Effector memory CD8-positive, alpha-beta T cell (primary cell): ENCODE measurements around the gene PPP1R13L.

ENCODE experiments used
- ATAC-seq: fragments of 150-1000 bp; cut with Tn5 transposase; replicated peaks from 2 replicates; pipeline ENCODE4 v1.10.0; 2021; ENCODE audit warnings: mild to moderate bottlenecking, moderate library complexity
- DNase-seq, 3 experiments: peaks; one replicate each; pipeline ENCODE4 v3.0.0; 2021
- H3K27ac Mint-ChIP-seq, 2 donors: one replicate each; pipeline ENCODE4 v1.8.0; 2022; ENCODE audit warnings: mild to moderate bottlenecking in 2 of 2, mixed read lengths in 2 of 2, moderate library complexity in 2 of 2
- H3K27me3 Mint-ChIP-seq, 2 donors: one replicate each; pipeline ENCODE4 v1.8.0; 2022; ENCODE audit warnings: mixed read lengths in 2 of 2
- H3K36me3 Mint-ChIP-seq: one replicate; pipeline ENCODE4 v1.8.0; 2022; ENCODE audit warnings: mild to moderate bottlenecking, moderate library complexity, mixed read lengths; ENCODE audit not compliant: insufficient read depth
- H3K4me1 Mint-ChIP-seq, 2 donors: one replicate each; pipeline ENCODE4 v1.8.0; 2022; ENCODE audit warnings: low read depth in 2 of 2, mixed read lengths in 2 of 2
- H3K4me3 Mint-ChIP-seq, 2 donors: one replicate each; pipeline ENCODE4 v1.8.0; 2022; ENCODE audit warnings: mild to moderate bottlenecking in 2 of 2, mixed read lengths in 2 of 2, moderate library complexity in 2 of 2
- H3K9me3 Mint-ChIP-seq, 2 donors: one replicate each; pipeline ENCODE4 v1.8.0; 2022; ENCODE audit warnings: mixed read lengths in 2 of 2

The PPP1R13L gene

GRCh38 chr19:45350477-45351058 lies 54.3 kb downstream of the PPP1R13L start:
- H3K27ac Mint-ChIP-seq = no peak overlapping the region
- H3K4me3 Mint-ChIP-seq = no peak overlapping the region
- peaks cover 3% of the 10 kb centered on the region for H3K36me3 Mint-ChIP-seq
- no peak for DNase-seq
- H3K9me3 Mint-ChIP-seq = no peaks in the 10 kb centered on the region
- H3K27me3 Mint-ChIP-seq = peaks cover 0 to 17% of the 10 kb centered on the region in 2 donors
- no peak for ATAC-seq
- peaks cover 2 to 4% of the 10 kb centered on the region in 2 donors for H3K4me1 Mint-ChIP-seq

GRCh38 chr19:45349430-45349941 lies 55.4 kb downstream of the PPP1R13L start:
- H3K4me3 Mint-ChIP-seq = no peak overlapping the region
- peaks cover 1 to 2% of the 10 kb centered on the region in 2 donors for H3K4me1 Mint-ChIP-seq
- no peaks in the 10 kb centered on the region for H3K9me3 Mint-ChIP-seq
- H3K36me3 Mint-ChIP-seq = peaks cover 3% of the 10 kb centered on the region
- H3K27ac Mint-ChIP-seq = no peak overlapping the region
- ATAC-seq = no peak
- H3K27me3 Mint-ChIP-seq = peaks cover 8 to 28% of the 10 kb centered on the region in 2 donors
- DNase-seq = no peak

GRCh38 chr19:45349126-45349415 lies 55.8 kb downstream of the PPP1R13L start:
- ATAC-seq = no peak
- no peak overlapping the region for H3K27ac Mint-ChIP-seq
- no peaks in the 10 kb centered on the region for H3K9me3 Mint-ChIP-seq
- H3K36me3 Mint-ChIP-seq = peaks cover 3% of the 10 kb centered on the region
- no peaks in the 10 kb centered on the region for H3K4me1 Mint-ChIP-seq
- peaks cover 12 to 32% of the 10 kb centered on the region in 2 donors for H3K27me3 Mint-ChIP-seq
- DNase-seq = no peak
- no peak overlapping the region for H3K4me3 Mint-ChIP-seq

- no peaks in the 10 kb centered on the region for H3K4me1 Mint-ChIP-seq
- no peak overlapping the region for H3K4me3 Mint-ChIP-seq
- peaks cover 13 to 34% of the 10 kb centered on the region in 2 donors for H3K27me3 Mint-ChIP-seq
- peaks cover 3% of the 10 kb centered on the region for H3K36me3 Mint-ChIP-seq
- ATAC-seq = no peak
- DNase-seq = no peak
- no peaks in the 10 kb centered on the region for H3K9me3 Mint-ChIP-seq
- H3K27ac Mint-ChIP-seq = peak overlapping the region in 1 of 2 donors; percentile 51
These were observed 56.3 kb downstream of the PPP1R13L start for GRCh38 chr19:45348367-45349125.

DNA sequence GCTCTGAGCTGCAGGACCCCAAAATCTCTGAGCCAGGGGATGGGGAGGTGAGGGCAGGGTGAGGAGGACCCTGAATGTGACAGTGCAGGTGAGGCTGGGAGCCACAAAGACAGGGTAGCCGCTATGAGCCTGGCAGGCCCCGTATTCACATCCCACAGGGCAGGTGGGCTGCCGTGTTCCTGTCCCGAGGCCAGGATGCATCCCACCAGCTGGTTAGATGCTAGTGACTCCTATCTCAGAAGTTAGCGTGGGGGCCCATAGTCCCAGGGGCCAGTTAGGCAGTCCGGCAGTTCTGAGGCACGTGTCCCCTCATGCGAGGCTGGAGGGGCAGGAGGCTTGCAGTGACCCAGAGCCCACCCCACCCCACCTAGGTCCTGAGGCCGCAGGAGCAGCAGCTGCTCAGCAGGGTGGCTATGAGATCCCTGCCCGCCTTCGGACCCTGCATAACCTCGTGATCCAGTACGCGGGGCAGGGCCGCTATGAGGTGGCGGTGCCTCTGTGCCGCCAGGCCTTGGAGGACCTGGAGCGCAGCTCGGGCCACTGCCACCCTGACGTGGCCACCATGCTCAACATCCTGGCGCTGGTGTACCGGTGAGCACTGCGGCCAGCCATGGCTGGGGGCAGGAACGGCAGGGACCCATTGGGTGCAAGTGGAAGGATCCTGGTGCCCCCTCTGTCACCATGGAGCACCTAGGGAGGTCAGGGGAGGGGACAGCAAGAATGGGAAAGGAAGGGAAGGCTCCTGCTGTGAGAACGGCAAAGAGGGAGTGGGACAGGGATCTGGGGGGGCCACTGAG lies 57.1 kb downstream of the PPP1R13L start:
- Mint-ChIP-seq H3K9me3 (no peaks in the 10 kb centered on the region), H3K27ac (peak overlapping the region in 1 of 2 donors; percentile 51), H3K27me3 (peaks cover 13 to 34% of the 10 kb centered on the region in 2 donors), H3K4me1 (no peaks in the 10 kb centered on the region), H3K36me3 (no peaks in the 10 kb centered on the region), H3K4me3 (no peak overlapping the region)
- DNase-seq (no peak), ATAC-seq (no peak)

GRCh38 chr19:45346449-45346848 lies 58.4 kb downstream of the PPP1R13L start:
- H3K4me1 Mint-ChIP-seq = no peaks in the 10 kb centered on the region
- H3K9me3 Mint-ChIP-seq = no peaks in the 10 kb centered on the region
- no peak overlapping the region for H3K27ac Mint-ChIP-seq
- DNase-seq (no peak), ATAC-seq (no peak)
- no peak overlapping the region for H3K4me3 Mint-ChIP-seq
- H3K27me3 Mint-ChIP-seq = peaks cover 13 to 34% of the 10 kb centered on the region in 2 donors
- H3K36me3 Mint-ChIP-seq = no peaks in the 10 kb centered on the region

- ATAC-seq (no peak), DNase-seq (no peak)
- Mint-ChIP-seq H3K27ac (no peak overlapping the region), H3K27me3 (peaks cover 13 to 34% of the 10 kb centered on the region in 2 donors), H3K4me3 (no peak overlapping the region), H3K36me3 (no peaks in the 10 kb centered on the region), H3K9me3 (no peaks in the 10 kb centered on the region), H3K4me1 (no peaks in the 10 kb centered on the region)
These were observed 59.4 kb downstream of the PPP1R13L start for GRCh38 chr19:45345506-45345860.

DNA sequence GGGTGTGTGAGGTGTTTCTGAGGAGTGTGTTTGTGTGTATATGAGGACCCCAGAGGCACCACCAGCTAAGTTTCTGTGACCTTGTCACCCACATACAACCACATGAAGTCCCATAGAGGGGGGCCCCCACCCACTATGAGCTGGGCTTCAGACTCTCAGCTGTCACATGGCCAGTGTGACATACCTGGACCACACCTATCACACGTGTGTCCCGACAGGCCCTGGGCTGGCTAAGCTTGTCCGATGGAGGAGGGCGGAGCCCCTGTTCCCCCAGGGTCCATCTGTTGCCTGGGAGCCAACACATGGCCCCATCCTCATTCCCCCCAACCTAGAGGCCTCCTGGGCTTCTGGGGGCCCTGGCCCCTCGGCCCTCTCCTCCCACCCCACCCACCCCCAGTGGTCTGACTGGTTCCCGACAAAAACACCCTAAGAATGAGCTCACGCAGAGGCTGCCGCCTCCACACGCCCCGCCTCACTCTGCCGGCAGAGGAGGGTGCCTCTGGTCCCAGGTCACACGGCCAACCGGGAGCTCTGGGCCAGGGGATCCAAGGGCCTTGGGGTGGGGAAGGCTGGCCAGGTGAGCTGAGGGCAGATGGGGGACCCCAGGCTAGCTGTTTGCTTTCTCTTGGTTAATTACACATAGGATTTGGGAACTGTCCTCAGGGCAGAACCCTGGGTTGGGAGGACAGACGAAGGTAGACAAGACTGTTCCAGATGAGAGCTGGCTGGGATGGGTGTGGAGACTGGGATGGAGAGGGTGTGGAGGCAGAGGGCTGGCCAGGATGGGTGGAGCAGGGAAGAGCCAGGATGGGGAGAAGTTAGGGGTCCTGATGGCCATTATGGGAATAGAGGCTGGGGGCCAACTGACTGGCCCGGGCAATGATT lies 60.0 kb downstream of the PPP1R13L start:
- DNase-seq (no peak), ATAC-seq (no peak)
- Mint-ChIP-seq H3K27ac (no peak overlapping the region), H3K4me3 (no peak overlapping the region), H3K36me3 (no peaks in the 10 kb centered on the region), H3K9me3 (no peaks in the 10 kb centered on the region), H3K4me1 (peaks cover 2 to 4% of the 10 kb centered on the region in 2 donors), H3K27me3 (peaks cover 18 to 34% of the 10 kb centered on the region in 2 donors)

DNA sequence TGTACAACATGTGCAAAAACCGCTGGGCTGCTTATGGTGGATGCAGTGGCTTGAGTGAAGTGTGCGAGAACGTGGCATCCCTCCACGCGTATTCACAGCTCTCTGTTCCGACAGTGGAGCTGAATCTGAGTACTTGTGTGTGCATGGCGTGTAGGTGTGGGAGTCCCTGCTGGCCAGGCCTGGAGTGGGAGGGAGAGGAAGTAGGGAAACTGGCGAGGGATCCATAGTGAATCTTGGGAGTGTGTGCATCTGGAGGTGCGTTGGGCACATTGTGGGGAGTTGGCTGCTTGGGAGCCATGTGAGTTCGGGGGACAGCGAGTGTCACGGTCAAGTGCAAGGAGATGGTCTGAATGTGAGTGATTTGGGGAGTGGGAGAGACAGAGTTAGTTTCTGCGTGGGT lies 62.0 kb downstream of the PPP1R13L start:
- H3K9me3 Mint-ChIP-seq = no peaks in the 10 kb centered on the region
- peaks cover 18 to 46% of the 10 kb centered on the region in 2 donors for H3K27me3 Mint-ChIP-seq
- no peak for DNase-seq

DNA sequence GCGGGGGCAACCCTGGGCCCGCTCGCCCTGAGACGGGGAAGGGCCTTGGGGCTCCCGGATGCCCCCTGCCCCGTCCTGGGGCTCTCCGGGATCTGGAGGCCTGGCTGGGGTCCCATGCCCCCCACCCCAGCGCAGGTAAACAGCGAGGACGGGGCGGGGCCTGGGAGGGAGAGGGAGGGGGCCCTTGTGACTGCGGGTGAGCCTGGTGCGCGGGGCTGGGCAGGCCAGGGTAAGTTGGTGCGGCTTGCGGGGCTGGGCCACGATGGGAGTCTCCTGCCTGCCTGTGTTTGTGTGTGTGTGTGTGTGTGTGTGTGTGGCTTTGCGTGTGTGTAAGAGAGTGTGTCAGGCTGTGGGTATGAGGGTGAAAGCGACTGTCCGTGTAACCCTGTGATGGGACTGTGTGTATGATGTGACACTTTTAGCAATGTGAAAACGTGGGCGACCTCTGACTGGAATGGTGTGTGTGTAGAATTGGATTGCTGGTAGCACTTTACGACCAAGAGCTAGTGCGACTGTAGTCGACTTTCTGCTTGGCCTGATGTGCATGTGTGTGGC lies 63.9 kb downstream of the PPP1R13L start:
- H3K4me1 Mint-ChIP-seq = peaks cover 6 to 9% of the 10 kb centered on the region in 2 donors

More for the DNA sequence above, 62.0 kb downstream of the PPP1R13L start:
- H3K4me3 Mint-ChIP-seq = no peak overlapping the region
- no peaks in the 10 kb centered on the region for H3K36me3 Mint-ChIP-seq
- no peak for ATAC-seq
- no peak overlapping the region for H3K27ac Mint-ChIP-seq
- H3K4me1 Mint-ChIP-seq = peaks cover 6 to 9% of the 10 kb centered on the region in 2 donors

GRCh38 chr19:45340232-45340898 lies 64.5 kb downstream of the PPP1R13L start, which contains the start of gene KLC3:
TSS of gene KLC3 (plus strand) at chr19:45340750. CDS start at chr19:45345542, 4,792 bp downstream.
- DNase-seq (no peak), ATAC-seq (peak; percentile 31)
- Mint-ChIP-seq H3K36me3 (no peaks in the 10 kb centered on the region), H3K9me3 (no peaks in the 10 kb centered on the region), H3K27me3 (peaks cover 17 to 27% of the 10 kb centered on the region in 2 donors), H3K4me3 (peak within 1 kb of the TSS; percentile 68 to 77), H3K27ac (peak within 1 kb of the TSS in 1 of 2 donors; percentile 53), H3K4me1 (peaks cover 6 to 9% of the 10 kb centered on the region in 2 donors)

More for the DNA sequence above, 63.9 kb downstream of the PPP1R13L start:
- H3K27me3 Mint-ChIP-seq = peaks cover 18 to 33% of the 10 kb centered on the region in 2 donors
- H3K36me3 Mint-ChIP-seq = no peaks in the 10 kb centered on the region
- H3K27ac Mint-ChIP-seq = no peak overlapping the region
- ATAC-seq (no peak), DNase-seq (no peak)
- no peak overlapping the region for H3K4me3 Mint-ChIP-seq
- H3K9me3 Mint-ChIP-seq = no peaks in the 10 kb centered on the region

GRCh38 chr19:45339629-45340028 lies 65.2 kb downstream of the PPP1R13L start:
- no peaks in the 10 kb centered on the region for H3K9me3 Mint-ChIP-seq

More at GRCh38 chr19:45339629-45340028, 65.2 kb downstream of the PPP1R13L start:
- H3K36me3 Mint-ChIP-seq = no peaks in the 10 kb centered on the region
- peak overlapping the region in 1 of 2 donors; percentile 53 for H3K27ac Mint-ChIP-seq
- H3K4me3 Mint-ChIP-seq = peak overlapping the region in 1 of 2 donors; percentile 68
- ATAC-seq = no peak
- H3K27me3 Mint-ChIP-seq = peaks cover 12 to 20% of the 10 kb centered on the region in 2 donors
- DNase-seq = no peak
- peaks cover 6 to 9% of the 10 kb centered on the region in 2 donors for H3K4me1 Mint-ChIP-seq
